ENCODE data around the gene FAM210B.
"Not testable (repeated sequence)": the region's sequence is repeated elsewhere in the genome, so short reads cannot be mapped to it uniquely, and the experiment has no call there.

The FAM210B gene

DNA sequence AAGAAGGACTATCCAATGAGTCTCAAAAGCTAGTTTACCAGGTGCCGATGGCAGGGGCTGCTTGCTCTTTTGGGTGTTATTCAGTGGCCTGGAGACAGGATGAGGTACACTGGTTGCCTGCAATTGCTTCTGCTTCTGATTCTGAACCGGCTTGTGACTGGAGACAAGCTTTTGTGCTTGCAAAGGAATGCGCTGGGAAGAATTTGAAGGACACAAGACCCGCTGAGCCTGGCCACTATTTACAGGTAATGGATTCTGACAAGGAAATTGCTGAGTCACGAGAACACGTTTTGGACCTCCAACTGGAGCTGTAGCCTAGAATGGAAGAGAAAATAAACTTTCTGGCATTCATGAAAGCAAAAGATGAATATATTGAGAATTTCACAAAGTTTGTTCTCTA is 27.4 kb downstream of the FAM210B start:
- DNase-seq (ENCODE audit: insufficient read length, low spot score) (no peak), FAIRE-seq (no peak)
- TF ChIP-seq POLR2AphosphoS5 (IDR thresholded peaks at IDR 0.05; ENCODE audit: low read depth, low read length) (no peak), SPI1 (IDR thresholded peaks at IDR 0.05; ENCODE audit: low read depth, low read length) (no peak), TAF1 (IDR thresholded peaks at IDR 0.05; ENCODE audit: low read depth, low read length) (no peak)

DNA sequence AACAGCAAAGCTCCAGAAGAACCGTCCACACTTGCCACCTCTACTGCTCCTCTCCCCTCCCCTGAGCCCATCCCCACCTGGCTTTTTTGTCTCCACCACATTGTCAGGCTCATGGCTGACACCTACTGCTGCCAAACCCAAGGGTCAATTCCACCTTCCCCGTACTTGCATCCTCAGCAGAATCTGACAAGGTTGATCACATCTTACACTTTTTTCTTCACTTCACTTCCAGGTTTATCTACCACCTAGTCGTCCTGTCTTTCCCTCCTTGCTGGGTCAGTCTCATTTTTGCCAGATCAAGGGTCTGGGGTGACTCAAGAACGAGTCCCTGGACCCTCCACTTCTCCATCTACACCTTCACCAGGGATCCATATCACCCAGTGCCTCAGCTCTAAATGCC is 30.1 kb downstream of the FAM210B start:
- no peak for TF ChIP-seq POLR2AphosphoS5 (IDR thresholded peaks at IDR 0.05; ENCODE audit: low read depth, low read length)
- TF ChIP-seq TAF1 (IDR thresholded peaks at IDR 0.05; ENCODE audit: low read depth, low read length): no peak
- TF ChIP-seq POU2F2 (IDR thresholded peaks at IDR 0.05; ENCODE audit: low read depth, low read length): no peak
- no peak for TF ChIP-seq SPI1 (IDR thresholded peaks at IDR 0.05; ENCODE audit: low read depth, low read length)
- TF ChIP-seq PAX5 (IDR thresholded peaks at IDR 0.05; ENCODE audit: insufficient read depth, low read length, severe bottlenecking): no peak
- no peak for TF ChIP-seq POLR2A (IDR thresholded peaks at IDR 0.05; ENCODE audit: low read depth, low read length)
- DNase-seq (ENCODE audit: insufficient read length, low spot score) (no peak), FAIRE-seq (no peak)

DNA sequence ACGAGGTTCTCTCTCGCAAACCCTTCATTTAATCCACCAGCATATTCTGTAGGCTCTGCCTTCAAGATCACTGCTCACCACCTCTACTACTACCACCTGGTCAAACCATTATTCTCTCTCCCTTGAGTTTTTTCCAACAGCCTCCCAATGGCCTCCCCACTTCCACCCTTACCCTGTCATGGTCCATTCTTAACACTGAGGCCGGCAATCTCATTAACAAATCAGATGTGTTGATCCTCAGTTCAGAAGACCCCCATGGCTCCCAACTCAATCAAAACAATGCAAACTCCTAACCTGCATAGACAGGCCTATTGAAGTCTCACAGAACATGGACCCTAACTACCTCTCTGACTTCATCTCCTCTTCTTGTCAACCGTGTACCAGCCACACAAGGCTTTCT is 31.0 kb downstream of the FAM210B start:
- DNase-seq (ENCODE audit: insufficient read length, low spot score) (no peak), FAIRE-seq (no peak)
- TF ChIP-seq PAX5 (IDR thresholded peaks at IDR 0.05; ENCODE audit: insufficient read depth, low read length, severe bottlenecking) (no peak), TAF1 (IDR thresholded peaks at IDR 0.05; ENCODE audit: low read depth, low read length) (no peak), POLR2AphosphoS5 (IDR thresholded peaks at IDR 0.05; ENCODE audit: low read depth, low read length) (no peak), SPI1 (IDR thresholded peaks at IDR 0.05; ENCODE audit: low read depth, low read length) (no peak), POU2F2 (IDR thresholded peaks at IDR 0.05; ENCODE audit: low read depth, low read length) (no peak), POLR2A (IDR thresholded peaks at IDR 0.05; ENCODE audit: low read depth, low read length) (no peak)

DNA sequence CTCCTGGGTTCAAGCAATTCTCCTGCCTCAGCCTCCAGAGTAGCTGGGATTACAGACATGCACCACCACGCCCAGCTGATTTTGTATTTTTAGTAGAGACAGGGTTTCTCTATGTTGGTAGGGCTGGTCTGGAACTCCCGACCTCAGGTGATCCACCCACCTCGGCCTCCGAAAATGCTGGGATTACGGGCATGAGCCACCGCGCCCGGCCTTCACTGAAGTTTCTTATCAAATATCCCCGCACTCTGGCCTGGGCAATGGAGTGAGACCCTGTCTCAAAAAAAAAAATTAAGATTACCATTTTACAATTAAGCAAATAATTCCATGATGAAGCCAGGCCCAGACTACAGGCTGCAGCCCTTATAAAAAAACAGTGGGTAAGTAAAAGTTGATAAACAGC is 31.6 kb downstream of the FAM210B start:
- DNase-seq (ENCODE audit: insufficient read length, low spot score); FAIRE-seq: not testable (repeated sequence)

DNA sequence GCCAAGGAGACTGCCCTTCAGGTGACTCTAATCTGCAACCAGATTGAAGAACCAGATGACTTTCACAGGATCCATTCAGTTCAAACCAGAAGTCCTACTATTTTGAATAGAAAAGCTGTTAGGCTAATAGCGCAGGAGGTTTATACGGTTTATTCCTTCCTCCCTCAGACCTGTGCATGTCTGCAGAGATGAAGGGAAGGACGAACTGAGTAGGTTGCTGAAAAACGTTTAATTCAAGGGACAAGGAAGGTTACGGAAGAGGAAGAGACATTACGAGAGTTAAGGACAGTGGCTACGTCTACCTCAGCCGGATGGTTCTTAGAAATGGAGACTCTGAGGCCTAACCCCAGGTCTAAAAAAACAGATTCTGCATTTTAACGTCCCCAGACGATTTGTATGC is 32.3 kb downstream of the FAM210B start:
- DNase-seq (ENCODE audit: insufficient read length, low spot score) (no peak), FAIRE-seq (no peak)
- no peak for TF ChIP-seq POLR2AphosphoS5 (IDR thresholded peaks at IDR 0.05; ENCODE audit: low read depth, low read length)
- TF ChIP-seq POLR2A (IDR thresholded peaks at IDR 0.05; ENCODE audit: low read depth, low read length): no peak; the same call in 1 of the 2 replicates
- no peak for TF ChIP-seq SPI1 (IDR thresholded peaks at IDR 0.05; ENCODE audit: low read depth, low read length)
- no peak for TF ChIP-seq POU2F2 (IDR thresholded peaks at IDR 0.05; ENCODE audit: low read depth, low read length)
- no peak for TF ChIP-seq PAX5 (IDR thresholded peaks at IDR 0.05; ENCODE audit: insufficient read depth, low read length, severe bottlenecking)
- TF ChIP-seq TAF1 (IDR thresholded peaks at IDR 0.05; ENCODE audit: low read depth, low read length): no peak

DNA sequence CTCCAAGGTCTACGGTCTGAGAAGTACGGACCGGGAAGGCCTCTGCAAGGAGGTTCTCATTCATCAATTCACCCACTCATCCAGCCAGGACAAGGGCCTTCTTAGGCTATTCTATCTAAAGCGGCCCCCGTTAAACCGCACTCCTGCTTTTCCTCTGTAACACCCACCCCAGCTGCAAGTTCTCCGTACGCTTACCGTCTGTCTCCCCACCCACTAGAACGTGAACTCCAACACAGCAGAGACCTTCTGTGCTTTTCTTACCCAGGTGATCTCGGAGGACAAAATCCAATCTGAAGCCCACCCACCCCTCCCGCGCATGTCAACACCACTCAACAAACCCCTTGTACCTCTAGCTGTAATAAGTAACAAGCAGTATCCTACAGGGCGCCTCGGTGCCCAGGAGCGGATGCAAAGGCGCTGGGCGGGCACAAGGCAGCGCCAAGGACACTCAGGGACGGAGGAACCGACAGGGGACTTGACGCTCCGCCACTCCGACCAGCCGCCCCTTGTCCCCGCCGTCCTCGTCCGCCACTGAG is 32.9 kb downstream of the FAM210B start:
- DNase-seq (ENCODE audit: insufficient read length, low spot score): no peak
- TF ChIP-seq POLR2AphosphoS5 (IDR thresholded peaks at IDR 0.05; ENCODE audit: low read depth, low read length): 0 out of 2 replicates have a peak, but pooled peaks have one; percentile 5
- TF ChIP-seq SPI1 (IDR thresholded peaks at IDR 0.05; ENCODE audit: low read depth, low read length): no peak
- no peak for FAIRE-seq

DNA sequence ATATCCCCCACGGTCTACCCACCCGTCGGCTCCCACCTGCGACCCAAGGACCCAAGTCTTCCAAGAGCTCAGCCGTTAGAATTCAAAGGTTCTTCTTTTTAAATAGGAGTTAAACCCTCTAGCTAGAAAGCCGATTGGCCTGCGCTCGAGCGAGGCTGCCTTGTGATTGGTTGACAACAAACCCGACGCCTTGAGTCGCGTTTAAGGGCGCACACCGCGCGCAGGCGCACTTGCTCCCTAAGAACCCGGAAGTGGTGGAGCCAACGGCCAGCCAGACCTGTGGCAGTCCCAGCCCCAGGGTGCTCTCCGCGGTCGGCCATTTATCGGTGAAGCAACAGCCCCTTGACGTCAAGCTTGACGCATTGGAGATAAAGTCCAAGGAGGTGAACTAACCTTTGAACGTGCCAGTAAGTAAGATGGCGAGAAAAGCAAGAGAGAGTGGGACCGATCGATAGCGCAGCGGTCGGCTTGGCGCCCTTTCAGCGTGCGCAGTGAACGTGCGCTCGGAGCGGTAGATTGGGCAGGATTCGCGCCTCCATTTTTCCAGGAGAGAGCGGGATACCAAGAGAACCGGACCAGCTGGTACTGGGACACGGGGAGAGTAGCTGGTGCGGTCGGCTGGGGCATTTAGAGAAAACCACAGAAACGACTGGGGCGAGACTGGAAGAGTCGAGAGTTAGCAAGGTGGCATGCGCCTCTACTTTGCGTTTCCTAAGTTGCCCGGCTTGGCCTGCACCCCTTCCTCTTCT is 33.5 kb downstream of the FAM210B start, which contains the start of the genes AURKA and CSTF1:
Gene AURKA (minus strand): TSS at position 84 of the 749 bp plus-strand sequence. CDS start 4,018 bp downstream, outside the sequence.
Gene CSTF1 (plus strand): TSS at position 514 of the 749 bp plus-strand sequence. CDS start 2,908 bp downstream, outside the sequence.
- DNase-seq (ENCODE audit: insufficient read length, low spot score) (peak; percentile 97), FAIRE-seq (peak; percentile 95)
- peak; percentile 22; the same call in 1 of the 2 replicates for TF ChIP-seq POLR2A (IDR thresholded peaks at IDR 0.05; ENCODE audit: low read depth, low read length)
- TF ChIP-seq PAX5 (IDR thresholded peaks at IDR 0.05; ENCODE audit: insufficient read depth, low read length, severe bottlenecking): no peak
- TF ChIP-seq SPI1 (IDR thresholded peaks at IDR 0.05; ENCODE audit: low read depth, low read length): 0 out of 2 replicates have a peak, but pooled peaks have one; percentile 23
- TF ChIP-seq TAF1 (IDR thresholded peaks at IDR 0.05; ENCODE audit: low read depth, low read length): peak; percentile 32; the same call in 1 of the 2 replicates
- TF ChIP-seq POU2F2 (IDR thresholded peaks at IDR 0.05; ENCODE audit: low read depth, low read length): peak; percentile 78

DNA sequence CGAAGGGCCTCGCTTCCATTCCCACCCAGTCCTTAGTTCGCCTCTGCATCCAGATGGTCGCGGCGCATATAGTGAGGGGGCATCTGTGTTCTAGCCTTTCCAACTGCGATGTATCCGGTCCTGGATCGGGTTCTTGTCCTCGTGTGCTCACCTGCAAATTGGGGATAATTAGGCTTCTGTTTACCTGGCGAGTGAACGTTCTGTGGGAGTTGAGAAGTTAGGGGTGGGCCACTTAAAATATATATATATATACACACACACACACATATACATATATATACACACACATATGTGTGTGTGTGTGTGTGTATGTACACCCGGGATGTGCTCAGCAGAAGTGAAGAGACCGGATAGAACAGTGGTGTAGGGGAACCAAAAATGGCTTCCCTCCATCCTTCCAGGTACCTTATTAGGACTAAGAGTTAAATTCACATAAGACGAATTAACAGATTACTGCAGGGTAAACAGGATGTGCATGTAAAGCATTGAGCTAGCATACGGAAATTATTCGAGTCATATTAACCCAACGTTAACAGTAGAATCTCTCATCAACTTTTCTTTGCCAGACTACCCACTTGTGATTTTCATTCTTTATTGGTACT is 34.2 kb downstream of the FAM210B start:
- DNase-seq (ENCODE audit: insufficient read length, low spot score) (no peak), FAIRE-seq (no peak)
- TF ChIP-seq POLR2A (IDR thresholded peaks at IDR 0.05; ENCODE audit: low read depth, low read length) (0 out of 2 replicates have a peak, but pooled peaks have one; percentile 15), TAF1 (IDR thresholded peaks at IDR 0.05; ENCODE audit: low read depth, low read length) (no peak), POLR2AphosphoS5 (IDR thresholded peaks at IDR 0.05; ENCODE audit: low read depth, low read length) (no peak; the same call in 1 of the 2 replicates)

DNA sequence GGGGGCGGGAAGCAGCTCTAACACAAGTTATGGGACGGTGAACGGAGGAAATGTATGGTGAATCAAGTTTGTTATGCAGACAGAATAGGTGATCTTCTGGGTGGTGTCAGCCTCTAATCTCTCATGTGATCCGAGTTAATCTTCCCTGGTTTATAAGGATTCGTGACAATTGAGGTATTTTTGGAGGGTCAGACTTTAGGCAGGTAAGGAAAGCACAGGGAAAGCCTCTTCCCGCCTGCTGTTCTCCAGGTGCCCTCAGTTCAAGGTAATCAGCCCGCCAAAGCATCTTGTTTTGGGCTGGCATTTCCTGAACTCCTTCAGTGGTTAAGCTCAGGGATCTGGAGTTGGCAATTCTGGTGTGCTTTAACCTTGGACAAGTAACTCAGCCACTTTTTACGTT is 34.9 kb downstream of the FAM210B start:
- FAIRE-seq (no peak), DNase-seq (ENCODE audit: insufficient read length, low spot score) (no peak)
- TF ChIP-seq POLR2AphosphoS5 (IDR thresholded peaks at IDR 0.05; ENCODE audit: low read depth, low read length) (no peak), TAF1 (IDR thresholded peaks at IDR 0.05; ENCODE audit: low read depth, low read length) (no peak), SPI1 (IDR thresholded peaks at IDR 0.05; ENCODE audit: low read depth, low read length) (no peak), POLR2A (IDR thresholded peaks at IDR 0.05; ENCODE audit: low read depth, low read length) (no peak), PAX5 (IDR thresholded peaks at IDR 0.05; ENCODE audit: insufficient read depth, low read length, severe bottlenecking) (no peak), POU2F2 (IDR thresholded peaks at IDR 0.05; ENCODE audit: low read depth, low read length) (no peak)

DNA sequence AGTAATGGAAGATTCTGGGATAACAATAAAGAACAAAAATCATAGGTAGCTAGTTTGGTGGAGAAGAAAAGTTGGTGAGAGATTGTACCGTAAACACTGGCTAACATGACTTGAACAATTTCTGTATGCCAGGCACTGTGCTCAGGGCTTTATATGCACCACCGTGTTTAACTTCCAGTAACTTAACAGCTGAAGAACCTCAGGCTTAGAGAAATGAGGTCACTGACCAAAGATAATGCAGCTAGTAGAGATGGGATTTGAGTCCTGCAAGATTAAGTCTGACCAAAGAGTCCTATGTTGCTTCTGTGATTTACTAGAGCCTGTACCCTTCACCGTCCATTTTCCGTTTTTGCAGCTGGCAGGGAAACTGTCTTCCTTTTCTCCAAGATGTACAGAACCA is 36.4 kb downstream of the FAM210B start:
- no peak for TF ChIP-seq POU2F2 (IDR thresholded peaks at IDR 0.05; ENCODE audit: low read depth, low read length)
- no peak for TF ChIP-seq POLR2AphosphoS5 (IDR thresholded peaks at IDR 0.05; ENCODE audit: low read depth, low read length)
- TF ChIP-seq POLR2A (IDR thresholded peaks at IDR 0.05; ENCODE audit: low read depth, low read length): no peak
- TF ChIP-seq TAF1 (IDR thresholded peaks at IDR 0.05; ENCODE audit: low read depth, low read length): no peak
- no peak for TF ChIP-seq SPI1 (IDR thresholded peaks at IDR 0.05; ENCODE audit: low read depth, low read length)
- TF ChIP-seq PAX5 (IDR thresholded peaks at IDR 0.05; ENCODE audit: insufficient read depth, low read length, severe bottlenecking): no peak
- FAIRE-seq (no peak), DNase-seq (ENCODE audit: insufficient read length, low spot score) (no peak)
